Type B pancreatic cell (in vitro differentiated cells): ENCODE measurements around the gene DLX2. TPM values are rescaled to one million over a fixed set of nuclear protein-coding genes. Genes with fewer than 3 reads are reported as not detected.

Experiments used
- DNase-seq: peaks from one replicate; pipeline ENCODE4 v3.0.0; 2021; ENCODE audit warnings: mixed read lengths; ENCODE audit not compliant: unreplicated experiment; ENCODE audit errors: extremely low spot score
- H3K27ac Mint-ChIP-seq: 2 replicates; pipeline ENCODE4 v1.8.0; 2021; ENCODE audit warnings: mild to moderate bottlenecking, mixed read lengths
- H3K27me3 Mint-ChIP-seq: 2 replicates; pipeline ENCODE4 v1.8.0; 2021; ENCODE audit warnings: mixed read lengths
- H3K36me3 Mint-ChIP-seq: 2 replicates; pipeline ENCODE4 v1.8.0; 2021; ENCODE audit warnings: mixed read lengths
- H3K4me1 Mint-ChIP-seq: one replicate; pipeline ENCODE4 v1.8.0; 2021; ENCODE audit warnings: mixed read lengths; ENCODE audit not compliant: unreplicated experiment
- H3K4me3 Mint-ChIP-seq: 2 replicates; pipeline ENCODE4 v1.8.0; 2021; ENCODE audit warnings: mild to moderate bottlenecking, mixed read lengths
- H3K9me3 Mint-ChIP-seq: 2 replicates; pipeline ENCODE4 v1.8.0; 2021; ENCODE audit warnings: mixed read lengths
- total RNA-seq: library from RNA; stranded (reverse); gene quantifications from 2 replicates; pipeline ENCODE4 v1.2.1, GENCODE V29; 2021; ENCODE audit warnings: low replicate concordance
- TF ChIP-seq, protein P1 (sequence below): fragments of 200-600 bp; sonication (generic); conservative IDR thresholded peaks from 2 replicates; pipeline ENCODE4 v1.5.0; 2021; ENCODE audit warnings: antibody characterized with exemption, mild to moderate bottlenecking

The DLX2 gene
- total RNA-seq, 1 donor from 2014 or later: 6.9 TPM

DNA sequence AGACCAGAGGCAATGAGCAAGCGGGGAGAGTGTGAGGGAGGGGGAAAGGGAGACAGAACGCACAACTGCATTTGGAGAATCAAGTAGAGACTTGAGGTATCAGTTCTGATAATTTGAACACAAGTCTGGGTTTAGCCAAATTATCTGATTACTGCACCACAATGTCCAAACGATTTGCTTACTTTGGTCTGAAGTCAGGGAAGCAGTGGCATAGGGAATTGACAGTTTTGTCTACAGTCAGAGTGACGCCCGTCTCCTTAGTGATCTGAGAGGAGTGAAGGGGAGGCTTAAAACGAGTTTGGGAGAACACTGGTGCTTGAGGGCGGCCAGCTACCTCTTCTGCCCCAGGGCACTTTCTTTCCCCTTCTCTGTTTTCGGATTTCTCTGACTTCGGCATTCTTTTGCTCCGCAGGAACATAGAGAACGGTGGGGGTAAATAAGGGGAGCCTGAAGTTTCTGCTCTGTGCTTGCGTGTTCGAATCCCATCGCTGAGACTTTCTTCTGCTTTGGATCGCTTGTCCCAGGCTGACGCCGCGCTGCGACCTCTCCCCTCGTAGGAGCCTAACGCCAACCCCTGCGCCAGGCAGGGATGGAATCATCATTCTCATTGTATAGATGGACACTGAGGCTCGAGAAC, 2.9 kb upstream of the DLX2 start:
- no peaks in the 10 kb centered on the region for H3K36me3 Mint-ChIP-seq
- H3K4me1 Mint-ChIP-seq: peaks cover 8% of the 10 kb centered on the region
- peak overlapping the region; percentile 69 for H3K4me3 Mint-ChIP-seq
- peaks cover 87% of the 10 kb centered on the region for H3K27me3 Mint-ChIP-seq
- no peaks in the 10 kb centered on the region for H3K9me3 Mint-ChIP-seq
- H3K27ac Mint-ChIP-seq: no peak overlapping the region
- TF ChIP-seq, protein P1, sequence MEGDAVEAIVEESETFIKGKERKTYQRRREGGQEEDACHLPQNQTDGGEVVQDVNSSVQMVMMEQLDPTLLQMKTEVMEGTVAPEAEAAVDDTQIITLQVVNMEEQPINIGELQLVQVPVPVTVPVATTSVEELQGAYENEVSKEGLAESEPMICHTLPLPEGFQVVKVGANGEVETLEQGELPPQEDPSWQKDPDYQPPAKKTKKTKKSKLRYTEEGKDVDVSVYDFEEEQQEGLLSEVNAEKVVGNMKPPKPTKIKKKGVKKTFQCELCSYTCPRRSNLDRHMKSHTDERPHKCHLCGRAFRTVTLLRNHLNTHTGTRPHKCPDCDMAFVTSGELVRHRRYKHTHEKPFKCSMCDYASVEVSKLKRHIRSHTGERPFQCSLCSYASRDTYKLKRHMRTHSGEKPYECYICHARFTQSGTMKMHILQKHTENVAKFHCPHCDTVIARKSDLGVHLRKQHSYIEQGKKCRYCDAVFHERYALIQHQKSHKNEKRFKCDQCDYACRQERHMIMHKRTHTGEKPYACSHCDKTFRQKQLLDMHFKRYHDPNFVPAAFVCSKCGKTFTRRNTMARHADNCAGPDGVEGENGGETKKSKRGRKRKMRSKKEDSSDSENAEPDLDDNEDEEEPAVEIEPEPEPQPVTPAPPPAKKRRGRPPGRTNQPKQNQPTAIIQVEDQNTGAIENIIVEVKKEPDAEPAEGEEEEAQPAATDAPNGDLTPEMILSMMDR: no peak
- no peak for DNase-seq

- Mint-ChIP-seq H3K36me3 (peaks cover 1% of the 10 kb centered on the region), H3K27ac (peak overlapping the region; percentile 30), H3K27me3 (peaks cover 85% of the 10 kb centered on the region), H3K4me3 (peak overlapping the region; percentile 88), H3K9me3 (no peaks in the 10 kb centered on the region), H3K4me1 (peaks cover 9% of the 10 kb centered on the region)
- peak; percentile 89 for DNase-seq
- TF ChIP-seq, protein P1: peak; percentile 97
Measured at GRCh38 chr2:172103471-172104272, 972 bp upstream of the DLX2 start.

- Mint-ChIP-seq H3K27ac (peak overlapping the region; percentile 75), H3K4me3 (peak overlapping the region; percentile 88), H3K36me3 (peaks cover 5% of the 10 kb centered on the region), H3K27me3 (peaks cover 85% of the 10 kb centered on the region), H3K9me3 (no peaks in the 10 kb centered on the region), H3K4me1 (peaks cover 13% of the 10 kb centered on the region)
- TF ChIP-seq, protein P1: no peak
- no peak for DNase-seq
Measured at GRCh38 chr2:172101821-172102390, 794 bp downstream of the DLX2 start.

DNA sequence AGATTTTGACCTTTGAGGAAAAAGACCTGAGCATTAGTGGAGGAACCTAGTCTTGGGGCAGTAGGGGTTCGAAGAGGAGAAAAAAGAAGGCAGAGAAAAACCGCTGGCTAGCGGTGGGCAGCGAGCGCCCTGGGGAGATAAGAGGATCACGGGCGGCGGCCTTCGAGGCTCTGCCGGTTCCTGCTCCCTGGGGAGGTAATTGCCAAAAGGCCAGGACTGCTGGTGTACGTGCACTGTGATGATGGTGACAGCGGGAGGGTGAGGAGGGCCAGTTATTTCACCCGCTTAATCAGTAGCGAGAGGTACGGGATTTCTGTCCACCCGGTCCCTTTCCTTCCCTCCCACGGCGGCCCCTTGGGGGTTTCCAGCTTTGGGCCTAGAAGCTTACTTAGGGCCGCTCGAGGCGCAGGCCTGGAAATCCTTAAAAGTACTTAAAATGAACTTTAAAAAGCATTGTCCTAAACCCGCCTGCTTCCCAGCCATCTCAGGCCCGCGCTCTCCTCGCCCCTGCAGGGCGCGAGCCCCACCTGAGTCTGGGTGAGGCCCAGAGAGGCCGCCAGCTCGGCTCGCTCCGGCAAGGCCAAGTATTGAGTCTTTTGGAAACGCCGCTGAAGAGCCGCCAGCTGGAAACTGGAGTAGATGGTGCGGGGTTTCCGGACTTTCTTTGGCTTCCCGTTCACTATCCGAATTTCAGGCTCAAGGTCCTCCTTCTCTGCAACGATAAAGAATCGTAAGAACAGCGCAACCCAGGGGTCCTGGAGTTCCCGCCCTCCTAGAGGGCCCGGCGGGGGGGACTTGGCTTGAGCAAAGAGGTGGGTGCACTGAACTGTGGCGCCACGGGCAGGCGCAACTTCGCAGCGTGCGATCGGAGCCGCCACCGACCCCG, 1.5 kb downstream of the DLX2 start:
- no peak for DNase-seq
- TF ChIP-seq, protein P1: no peak
- H3K9me3 Mint-ChIP-seq: no peaks in the 10 kb centered on the region
- H3K27ac Mint-ChIP-seq: peak overlapping the region; percentile 75
- peaks cover 84% of the 10 kb centered on the region for H3K27me3 Mint-ChIP-seq
- H3K4me3 Mint-ChIP-seq: peak overlapping the region; percentile 88
- H3K36me3 Mint-ChIP-seq: peaks cover 5% of the 10 kb centered on the region
- H3K4me1 Mint-ChIP-seq: peaks cover 18% of the 10 kb centered on the region
